Caco-2 (cell line): ENCODE measurements around the gene KDM1A. TPM values are rescaled to one million over a fixed set of nuclear protein-coding genes. Genes with fewer than 3 reads are reported as not detected.

Source experiments
- BruUV-seq: library from RNA; stranded (reverse); fragments of 400-500 nt; replicated peaks from 2 replicates; lab custom pipeline; 2021; lab: Mats Ljungman, UMichigan
- CTCF ChIA-PET: fragments of 300-600 bp; sonication (Branson Sonifier 250); formaldehyde crosslinking; loops from one replicate; lab custom pipeline; 2022; ENCODE audit warnings: antibody characterized with exemption; lab: Charles Lee
- POLR2A ChIA-PET: fragments of 300-600 bp; sonication (Branson Sonifier 250); formaldehyde crosslinking; loops from one replicate; lab custom pipeline; 2022; ENCODE audit warnings: antibody characterized with exemption; lab: Charles Lee
- DNase-seq, 2 experiments: peaks; one replicate each; pipeline versions ENCODE4 v3.0.0 to v3.0.0-alpha.2; 2020 to 2022
- H3K27me3 ChIP-seq: replicated peaks from 2 replicates; pipeline ENCODE4 v1.6.0; 2011; ENCODE audit warnings: low read length; ENCODE audit not compliant: control insufficient read depth, insufficient read depth
- H3K36me3 ChIP-seq: 2 replicates; pipeline ENCODE4 v1.5.1; 2011; ENCODE audit warnings: low read length; ENCODE audit not compliant: control insufficient read depth, insufficient read depth
- H3K4me1 ChIP-seq: fragments of 250-450 bp; sonication (Bioruptor Pico); 2 replicates; pipeline ENCODE4 v1.5.1; 2020; ENCODE audit warnings: mild to moderate bottlenecking
- H3K4me3 ChIP-seq: 2 replicates; pipeline ENCODE4 v1.5.1; 2011; ENCODE audit warnings: low read depth, mild to moderate bottlenecking, control low read depth, low read length
- H3K9me3 ChIP-seq: fragments of 250-450 bp; sonication (Bioruptor Pico); 2 replicates; pipeline ENCODE4 v1.5.1; 2020; ENCODE audit warnings: mild to moderate bottlenecking, moderate library complexity
- H3K27ac Mint-ChIP-seq: one replicate; pipeline ENCODE4 v1.8.0; 2022; ENCODE audit warnings: mixed read lengths; ENCODE audit not compliant: unreplicated experiment
- H3K27me3 Mint-ChIP-seq: one replicate; pipeline ENCODE4 v1.8.0; 2022; ENCODE audit warnings: mixed read lengths; ENCODE audit not compliant: insufficient read depth, unreplicated experiment
- H3K36me3 Mint-ChIP-seq: one replicate; pipeline ENCODE4 v1.8.0; 2022; ENCODE audit warnings: mild to moderate bottlenecking, mixed read lengths; ENCODE audit not compliant: insufficient read depth, unreplicated experiment
- H3K4me1 Mint-ChIP-seq: one replicate; pipeline ENCODE4 v1.8.0; 2022; ENCODE audit warnings: low read depth, mixed read lengths; ENCODE audit not compliant: unreplicated experiment
- H3K4me3 Mint-ChIP-seq: one replicate; pipeline ENCODE4 v1.8.0; 2022; ENCODE audit warnings: mild to moderate bottlenecking, moderate library complexity, mixed read lengths; ENCODE audit not compliant: unreplicated experiment
- H3K9me3 Mint-ChIP-seq: one replicate; pipeline ENCODE4 v1.8.0; 2022; ENCODE audit warnings: mixed read lengths; ENCODE audit not compliant: unreplicated experiment
- intact Hi-C: fragments of 100-400 bp; cut with micrococcal nuclease; formaldehyde crosslinking; loops from one replicate; pipeline ENCODE4 v1.10.0; 2022; ENCODE audit not compliant: unreplicated experiment
- total RNA-seq: library from RNA; stranded (reverse); gene quantifications from 2 replicates; pipeline ENCODE4 v1.2.3, GENCODE V29; 2022
- TF ChIP-seq, protein P1 (sequence below), 2 experiments: fragments of 200-600 bp in 1 of 2; IDR thresholded peaks; 1 replicate in 1 of 2; 2 replicates in 1 of 2; pipeline versions ENCODE4 v1.5.1 to v1.8.0; 2011 to 2022; ENCODE audit warnings: antibody characterized with exemption in 1 of 2, control low read depth in 1 of 2, inconsistent platforms in 1 of 2, low read depth in 1 of 2, low read length in 1 of 2, mild to moderate bottlenecking in 1 of 2, moderate library complexity in 1 of 2; ENCODE audit not compliant: insufficient read depth in 1 of 2, severe bottlenecking in 1 of 2, unreplicated experiment in 1 of 2

Gene KDM1A
- total RNA-seq, 1 experiment from 2014 or later, result 83.0 TPM

DNA sequence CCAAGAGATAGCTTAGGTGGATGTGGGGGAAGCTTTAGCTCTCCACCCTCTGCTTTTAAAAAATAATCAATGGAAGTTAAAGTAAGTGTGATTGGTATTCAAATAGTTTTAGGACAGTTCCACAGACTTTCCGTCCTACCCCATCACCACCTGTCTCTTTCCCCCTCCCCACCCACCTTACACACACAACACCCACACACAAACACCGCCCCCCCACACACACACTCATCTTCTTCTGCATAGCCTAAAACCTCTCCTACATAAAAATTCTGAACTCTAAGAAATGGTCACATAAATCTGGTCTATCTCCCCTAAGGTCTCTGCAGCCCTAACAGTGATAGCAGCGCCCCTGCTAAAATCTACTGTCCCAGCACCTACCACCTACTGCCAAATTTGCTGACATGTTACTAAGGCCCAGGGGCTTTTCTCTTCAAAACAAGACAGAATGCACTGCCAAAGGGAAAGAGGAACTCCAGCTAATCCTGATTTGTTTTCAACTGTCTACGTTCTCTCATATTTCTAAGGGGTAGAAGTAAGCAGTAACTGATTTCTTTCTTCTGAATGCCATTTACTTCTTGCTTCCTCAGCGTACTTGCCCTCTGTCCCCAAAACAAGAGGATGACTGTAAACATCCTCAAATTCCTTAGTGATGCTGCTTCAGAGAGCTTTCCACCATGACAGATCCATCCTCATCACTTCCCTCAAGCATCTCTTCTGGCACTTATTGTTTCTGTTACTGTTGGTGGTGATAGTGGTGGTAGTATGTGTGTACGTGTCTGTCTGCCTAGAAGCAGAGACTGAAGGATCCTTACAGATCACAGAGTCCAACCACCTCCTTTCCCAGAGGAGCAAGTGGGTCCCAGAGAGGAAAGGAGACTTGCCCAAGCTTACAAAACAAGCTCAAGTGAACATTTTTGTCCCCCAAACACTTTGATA lies 92.6 kb downstream of the KDM1A start:
- no TSS peak for BruUV-seq
- H3K27ac Mint-ChIP-seq, result no peak overlapping the region

DNA sequence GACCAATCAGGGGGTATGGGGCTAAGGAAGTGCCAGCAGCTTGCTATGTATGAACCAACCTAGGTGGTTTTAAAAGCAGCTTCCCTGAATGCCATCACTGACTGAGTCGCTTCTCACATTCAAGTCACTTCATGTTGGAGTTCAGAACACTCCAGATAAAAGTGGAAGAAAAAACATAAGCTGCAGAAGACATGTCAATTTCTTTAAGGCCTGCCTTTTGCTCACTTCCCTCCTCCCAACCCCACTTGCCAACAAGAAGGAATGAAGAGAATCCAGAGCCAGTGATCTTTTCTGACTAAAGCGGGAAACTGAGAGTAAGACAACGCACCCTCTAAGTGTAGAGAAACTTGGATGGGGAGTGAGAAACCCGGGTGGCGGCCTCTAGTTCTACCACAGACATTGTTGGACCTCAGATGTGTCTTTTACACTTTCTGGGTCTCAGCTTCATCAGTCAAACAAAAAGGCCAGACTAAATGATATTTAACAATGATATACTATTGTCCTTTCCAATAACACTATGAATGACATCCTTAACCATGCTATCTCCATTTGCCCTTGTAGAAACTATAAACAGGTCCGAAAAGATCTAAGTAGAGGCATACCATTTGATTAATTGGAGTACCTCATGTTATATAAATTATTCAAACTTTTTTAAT lies 95.3 kb downstream of the KDM1A start:
- peaks cover 26% of the 10 kb centered on the region for H3K4me1 Mint-ChIP-seq
- TF ChIP-seq, protein P1, sequence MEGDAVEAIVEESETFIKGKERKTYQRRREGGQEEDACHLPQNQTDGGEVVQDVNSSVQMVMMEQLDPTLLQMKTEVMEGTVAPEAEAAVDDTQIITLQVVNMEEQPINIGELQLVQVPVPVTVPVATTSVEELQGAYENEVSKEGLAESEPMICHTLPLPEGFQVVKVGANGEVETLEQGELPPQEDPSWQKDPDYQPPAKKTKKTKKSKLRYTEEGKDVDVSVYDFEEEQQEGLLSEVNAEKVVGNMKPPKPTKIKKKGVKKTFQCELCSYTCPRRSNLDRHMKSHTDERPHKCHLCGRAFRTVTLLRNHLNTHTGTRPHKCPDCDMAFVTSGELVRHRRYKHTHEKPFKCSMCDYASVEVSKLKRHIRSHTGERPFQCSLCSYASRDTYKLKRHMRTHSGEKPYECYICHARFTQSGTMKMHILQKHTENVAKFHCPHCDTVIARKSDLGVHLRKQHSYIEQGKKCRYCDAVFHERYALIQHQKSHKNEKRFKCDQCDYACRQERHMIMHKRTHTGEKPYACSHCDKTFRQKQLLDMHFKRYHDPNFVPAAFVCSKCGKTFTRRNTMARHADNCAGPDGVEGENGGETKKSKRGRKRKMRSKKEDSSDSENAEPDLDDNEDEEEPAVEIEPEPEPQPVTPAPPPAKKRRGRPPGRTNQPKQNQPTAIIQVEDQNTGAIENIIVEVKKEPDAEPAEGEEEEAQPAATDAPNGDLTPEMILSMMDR (IDR thresholded peaks at IDR 0.05; ENCODE audit: insufficient read depth in 1 of 2, low read depth in 1 of 2, low read length in 1 of 2, severe bottlenecking in 1 of 2, unreplicated experiment in 1 of 2), result no peak
- intact Hi-C loops, result no loop called here

More for the DNA sequence above, 92.6 kb downstream of the KDM1A start:
- no peak overlapping the region for H3K4me3 ChIP-seq
- DNase-seq, result no peak
- ChIA-PET POLR2A (no interaction called here), CTCF (no interaction called here)
- intact Hi-C loops, result no loop called here
- Mint-ChIP-seq H3K4me1 (peaks cover 26% of the 10 kb centered on the region), H3K36me3 (no peaks in the 10 kb centered on the region), H3K4me3 (no peak overlapping the region), H3K27me3 (no peaks in the 10 kb centered on the region), H3K9me3 (no peaks in the 10 kb centered on the region)
- no peaks in the 10 kb centered on the region for H3K9me3 ChIP-seq
- H3K36me3 ChIP-seq, result no peaks in the 10 kb centered on the region
- no peaks in the 10 kb centered on the region for H3K27me3 ChIP-seq
- TF ChIP-seq, protein P1 (IDR thresholded peaks at IDR 0.05; ENCODE audit: insufficient read depth in 1 of 2, low read depth in 1 of 2, low read length in 1 of 2, severe bottlenecking in 1 of 2, unreplicated experiment in 1 of 2), result no peak
- H3K4me1 ChIP-seq, result peaks cover 23% of the 10 kb centered on the region

GRCh38 chr1:23116216-23116836 lies 97.1 kb downstream of the KDM1A start:
- Mint-ChIP-seq H3K9me3 (no peaks in the 10 kb centered on the region), H3K4me3 (no peak overlapping the region), H3K27ac (no peak overlapping the region), H3K27me3 (no peaks in the 10 kb centered on the region), H3K36me3 (no peaks in the 10 kb centered on the region), H3K4me1 (peaks cover 19% of the 10 kb centered on the region)
- Histone ChIP-seq H3K9me3 (no peaks in the 10 kb centered on the region), H3K36me3 (no peaks in the 10 kb centered on the region), H3K4me1 (peaks cover 19% of the 10 kb centered on the region), H3K4me3 (no peak overlapping the region), H3K27me3 (no peaks in the 10 kb centered on the region)
- no peak for DNase-seq
- TF ChIP-seq, protein P1 (IDR thresholded peaks at IDR 0.05; ENCODE audit: insufficient read depth in 1 of 2, low read depth in 1 of 2, low read length in 1 of 2, severe bottlenecking in 1 of 2, unreplicated experiment in 1 of 2), result no peak
- CTCF ChIA-PET, result no interaction called here
- intact Hi-C loops, result no loop called here
- POLR2A ChIA-PET, result no interaction called here
- BruUV-seq, result no TSS peak

More for the DNA sequence above, 95.3 kb downstream of the KDM1A start:
- H3K27ac Mint-ChIP-seq, result no peak overlapping the region
- Histone ChIP-seq H3K4me3 (no peak overlapping the region), H3K4me1 (peaks cover 23% of the 10 kb centered on the region), H3K27me3 (no peaks in the 10 kb centered on the region), H3K36me3 (no peaks in the 10 kb centered on the region), H3K9me3 (no peaks in the 10 kb centered on the region)
- no peak overlapping the region for H3K4me3 Mint-ChIP-seq
- H3K27me3 Mint-ChIP-seq, result no peaks in the 10 kb centered on the region
- no peaks in the 10 kb centered on the region for H3K36me3 Mint-ChIP-seq
- POLR2A ChIA-PET, result interaction anchor here (0.7 to 1.6 kb wide), 2 partner anchors 54 to 664 kb away, joined by 4 to 8 read pairs; partner anchors contain the start of genes LUZP1 and PITHD1
- no TSS peak for BruUV-seq
- CTCF ChIA-PET, result interaction anchor here (1.4 kb wide), 1 partner anchor 70 kb away, joined by 4 read pairs; no protein-coding TSS in a partner anchor
- DNase-seq, result no peak
- no peaks in the 10 kb centered on the region for H3K9me3 Mint-ChIP-seq
